Stimulated activated CD8-positive, alpha-beta memory T cell treated with anti-CD3 and anti-CD28 coated beads, Interleukin-7, amount 100 ng/mL, for 4 hours (primary cell): ENCODE measurements around the gene CA9.

Experiments
- DNase-seq, 2 donors: peaks; one replicate each; pipeline ENCODE4 v3.0.0-alpha.2; 2020; ENCODE audit warnings: low read depth in 2 of 2

Gene CA9

GRCh38 chr9:35717132-35717870 lies 43.6 kb downstream of the CA9 start:
- DNase-seq, result no peak

GRCh38 chr9:35718721-35719511 lies 45.2 kb downstream of the CA9 start:
- DNase-seq, result no peak

- no peak for DNase-seq
These were observed 45.8 kb downstream of the CA9 start for GRCh38 chr9:35719546-35719945.

GRCh38 chr9:35723426-35723825 lies 49.7 kb downstream of the CA9 start:
- no peak for DNase-seq

- DNase-seq, result no peak
These were observed 50.2 kb downstream of the CA9 start for GRCh38 chr9:35723908-35724307.

- no peak for DNase-seq
These were observed 51.6 kb downstream of the CA9 start for GRCh38 chr9:35725362-35725761.

DNA sequence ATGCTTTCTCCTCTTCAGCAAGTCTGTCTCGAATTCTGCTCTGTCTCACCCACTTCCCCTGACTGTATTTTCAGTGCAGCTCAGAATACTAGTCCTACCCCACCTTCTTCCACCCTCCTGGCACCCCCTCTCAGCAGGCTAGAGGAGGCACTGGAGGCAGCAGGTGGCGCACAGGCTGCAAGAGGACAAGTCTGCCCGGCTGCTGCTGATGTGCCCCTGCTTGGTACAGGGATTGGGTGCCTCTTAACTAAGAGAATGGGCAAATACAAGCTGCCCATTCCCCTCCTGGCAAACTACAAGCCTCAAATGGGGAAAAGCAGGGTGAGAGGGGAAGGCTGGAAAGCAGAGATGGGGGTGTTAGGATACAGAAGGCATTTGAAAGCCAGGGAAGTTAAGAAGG lies 53.2 kb downstream of the CA9 start:
- DNase-seq, result no peak

DNA sequence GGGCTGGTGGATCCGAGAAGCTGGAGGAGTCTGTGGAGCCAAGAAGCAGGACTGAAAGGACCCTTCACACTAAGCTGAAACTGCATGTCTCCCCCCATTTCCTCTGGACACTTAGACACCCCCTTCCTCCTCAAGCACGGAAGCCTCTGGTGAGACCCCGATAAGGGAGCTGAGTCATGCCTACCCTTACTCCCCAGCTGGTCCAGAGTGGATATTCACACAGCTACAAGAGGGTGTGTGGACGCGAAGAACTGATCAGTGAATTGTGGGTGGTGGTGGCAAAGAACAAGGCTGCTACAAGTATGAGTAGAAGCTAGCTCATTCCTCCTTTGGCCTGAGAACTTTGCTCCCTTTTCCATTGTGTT lies 53.9 kb downstream of the CA9 start:
- DNase-seq, result no peak

DNA sequence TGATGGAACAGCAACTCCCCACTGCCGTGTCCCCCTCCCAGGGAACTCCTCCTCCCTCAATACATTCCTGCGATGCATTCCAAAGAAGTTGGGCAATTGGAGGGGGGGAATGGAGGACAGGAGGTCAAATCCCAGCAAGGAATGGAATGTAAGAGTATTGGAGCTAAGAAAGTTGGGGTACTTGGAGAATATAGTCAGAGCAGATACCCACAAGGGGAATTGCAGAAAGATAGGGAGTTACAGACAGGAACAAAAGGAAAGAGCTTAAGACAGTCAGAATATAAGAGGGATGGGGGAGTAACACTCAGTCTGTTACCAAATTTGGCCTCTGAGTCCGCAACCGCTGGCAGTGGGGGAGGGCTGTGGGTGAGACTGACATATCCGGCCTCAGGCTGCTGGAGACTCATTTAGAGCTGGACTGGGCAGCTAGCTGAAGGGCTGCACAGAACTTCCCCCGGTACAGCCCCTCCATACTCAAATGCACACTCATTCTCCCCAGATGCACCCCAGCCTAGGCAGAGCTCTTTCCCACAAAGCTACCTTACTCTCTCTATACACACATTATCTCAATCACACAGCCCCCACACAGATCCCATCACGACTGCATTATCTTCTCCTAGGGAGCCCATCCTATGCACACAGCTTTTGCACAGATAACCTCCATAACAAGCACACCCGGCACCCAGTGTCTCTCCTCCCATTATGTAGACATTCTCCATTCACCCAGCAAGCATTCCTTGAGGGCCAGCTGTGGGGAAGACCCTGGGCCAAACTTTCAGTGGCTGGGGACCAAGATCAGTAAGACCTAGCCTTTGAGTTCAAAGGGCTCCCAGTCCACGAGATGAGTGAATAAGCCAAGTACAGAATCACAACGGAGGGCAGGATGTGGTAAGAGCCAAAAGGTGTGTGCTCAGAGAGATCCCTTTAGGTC lies 54.6 kb downstream of the CA9 start:
- peak in 1 of 2 donors; percentile 26 for DNase-seq

DNA sequence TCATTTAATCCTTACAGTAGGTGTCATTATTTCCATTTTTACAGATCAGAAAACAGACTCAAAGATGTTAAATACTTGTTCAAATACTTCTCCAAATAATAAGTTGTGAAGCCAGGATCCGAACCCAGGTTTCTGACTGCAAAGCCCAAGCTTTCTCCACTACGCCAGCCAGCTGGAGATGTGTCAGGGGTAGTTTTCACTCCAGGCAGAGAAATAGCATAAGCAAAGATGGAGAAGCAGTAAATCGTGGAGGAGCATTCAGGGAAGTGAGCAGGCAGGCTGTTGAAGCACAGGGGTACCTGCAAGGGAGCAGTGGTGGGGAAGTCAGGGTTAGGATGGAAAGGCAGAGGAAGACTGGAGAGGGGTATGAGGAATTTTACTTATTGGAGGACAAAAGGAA lies 55.4 kb downstream of the CA9 start:
- no peak for DNase-seq

DNA sequence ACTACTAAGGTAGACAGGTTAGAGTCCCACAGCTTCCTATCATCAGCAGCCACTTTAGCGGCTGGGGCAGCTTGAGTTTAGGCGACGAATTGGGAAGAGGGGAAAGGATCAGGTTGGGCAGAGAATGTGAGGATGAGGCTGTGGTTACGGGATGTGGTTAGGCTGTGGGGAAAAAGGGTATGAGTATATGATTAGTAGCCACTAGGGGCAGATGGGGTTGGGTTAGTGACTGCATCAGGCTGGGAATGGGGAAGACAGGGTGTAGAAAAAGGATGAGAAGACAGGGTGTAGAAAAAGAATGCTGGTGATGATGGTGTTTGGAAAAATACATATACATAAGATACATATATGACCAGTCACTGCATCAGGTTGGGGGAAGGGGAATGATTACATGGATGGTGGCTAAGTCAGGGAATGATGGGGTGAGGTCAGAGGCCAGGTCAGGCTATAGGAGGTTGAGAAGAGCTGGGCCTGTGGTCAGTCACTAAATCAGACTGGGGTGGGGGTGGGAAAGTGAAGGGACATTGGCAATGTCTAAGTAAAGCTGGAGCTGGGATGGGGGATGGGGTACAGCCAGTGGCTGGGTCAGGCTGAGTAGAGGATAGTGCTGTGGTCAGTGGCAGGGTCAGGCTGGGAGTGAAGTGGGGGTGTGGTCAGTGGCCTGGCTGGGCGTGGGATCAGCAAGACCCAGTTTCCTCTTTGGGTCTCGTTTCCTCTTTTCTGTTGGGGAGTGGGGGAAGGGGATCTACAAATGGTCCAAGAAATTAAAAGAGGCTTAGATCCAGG lies 56.2 kb downstream of the CA9 start:
- DNase-seq, result no peak

- no peak for DNase-seq
These were observed 56.7 kb downstream of the CA9 start for GRCh38 chr9:35730486-35730854.
